IPS DF 6.9 (cell line): Measurements from ENCODE around the gene FRMD4A.

Experiments
- DNase-seq: peaks from one replicate; pipeline ENCODE4 v3.0.0-alpha.2; 2013; ENCODE audit warnings: low read depth, low spot score
- H3K27ac ChIP-seq: one replicate; pipeline ENCODE4 v1.5.1; 2013; ENCODE audit warnings: low read length, control low read depth
- H3K27me3 ChIP-seq: 2 replicates; pipeline ENCODE4 v1.6.1; 2013; ENCODE audit warnings: mild to moderate bottlenecking, low read length; ENCODE audit not compliant: control insufficient read depth, insufficient read depth
- H3K36me3 ChIP-seq: 2 replicates; pipeline ENCODE4 v1.6.1; 2013; ENCODE audit warnings: low read length; ENCODE audit not compliant: control insufficient read depth, insufficient read depth
- H3K4me1 ChIP-seq: 2 replicates; pipeline ENCODE4 v1.6.1; 2013; ENCODE audit warnings: low read length; ENCODE audit not compliant: control insufficient read depth, insufficient read depth
- H3K4me3 ChIP-seq: 2 replicates; pipeline ENCODE4 v1.5.1; 2013; ENCODE audit warnings: mild to moderate bottlenecking, low read length
- H3K9me3 ChIP-seq: 2 replicates; pipeline ENCODE4 v1.6.1; 2013; ENCODE audit warnings: low read length, inconsistent platforms; ENCODE audit not compliant: control insufficient read depth, insufficient read depth
- WGBS: extraction: QIAGEN DNeasy Blood & Tissue Kit; methylation state at CpG from one replicate; pipeline ENCODE4 v1.1.7; 2013; ENCODE audit warnings: mixed read lengths, missing lambda C conversion rate; ENCODE audit not compliant: insufficient read length, insufficient coverage; 5-methylcytosine and 5-hydroxymethylcytosine counted together

FRMD4A gene

GRCh38 chr10:14262836-14263425, 67.8 kb downstream of the FRMD4A start:
- Histone ChIP-seq H3K4me1 (no peaks in the 10 kb centered on the region), H3K27ac (no peak overlapping the region), H3K27me3 (no peaks in the 10 kb centered on the region), H3K4me3 (no peak overlapping the region), H3K9me3 (no peaks in the 10 kb centered on the region), H3K36me3 (no peaks in the 10 kb centered on the region)
- WGBS, result no CpG with 5 or more reads among the region's 15 CpGs
- DNase-seq, result no peak

GRCh38 chr10:14261336-14261735, 69.4 kb downstream of the FRMD4A start:
- Histone ChIP-seq H3K36me3 (no peaks in the 10 kb centered on the region), H3K4me3 (no peak overlapping the region), H3K9me3 (no peaks in the 10 kb centered on the region), H3K27me3 (no peaks in the 10 kb centered on the region), H3K27ac (no peak overlapping the region), H3K4me1 (no peaks in the 10 kb centered on the region)
- DNase-seq, result no peak
- no CpG with 5 or more reads among the region's 2 CpGs for WGBS

- no peaks in the 10 kb centered on the region for H3K9me3 ChIP-seq
These were observed 70.8 kb downstream of the FRMD4A start for GRCh38 chr10:14259696-14260566.

GRCh38 chr10:14254368-14254767, 76.4 kb downstream of the FRMD4A start:
- Histone ChIP-seq H3K9me3 (no peaks in the 10 kb centered on the region), H3K4me3 (no peak overlapping the region), H3K4me1 (no peaks in the 10 kb centered on the region), H3K27me3 (no peaks in the 10 kb centered on the region), H3K27ac (no peak overlapping the region), H3K36me3 (no peaks in the 10 kb centered on the region)
- no peak for DNase-seq
- WGBS, result no CpG with 5 or more reads among the region's 2 CpGs

More at GRCh38 chr10:14259696-14260566, 70.8 kb downstream of the FRMD4A start:
- DNase-seq, result no peak
- Histone ChIP-seq H3K4me1 (no peaks in the 10 kb centered on the region), H3K27ac (no peak overlapping the region), H3K4me3 (no peak overlapping the region), H3K36me3 (no peaks in the 10 kb centered on the region), H3K27me3 (no peaks in the 10 kb centered on the region)
- no CpG with 5 or more reads among the region's 7 CpGs for WGBS

DNA sequence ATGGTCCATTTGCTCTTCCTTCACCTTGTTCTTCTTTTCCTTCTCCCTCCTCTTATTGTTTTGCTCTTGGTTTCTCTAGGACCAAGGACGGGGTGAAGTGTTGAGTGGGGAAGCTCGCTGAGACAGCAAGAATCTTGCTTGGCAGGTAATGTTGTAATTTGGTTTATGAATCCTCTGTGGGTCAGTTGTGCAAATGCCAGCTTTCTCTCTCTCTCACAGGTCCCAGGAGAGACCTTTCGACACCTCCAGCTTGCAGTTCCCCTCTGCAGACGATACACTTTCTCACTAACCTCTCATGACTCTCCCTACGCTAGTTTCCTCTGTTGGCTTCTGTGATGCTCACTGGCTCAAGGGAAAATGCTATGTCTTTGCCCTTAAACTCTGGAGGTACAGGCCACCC, 77.0 kb downstream of the FRMD4A start:
- DNase-seq, result no peak
- no peak overlapping the region for H3K27ac ChIP-seq
- no peaks in the 10 kb centered on the region for H3K9me3 ChIP-seq
- H3K36me3 ChIP-seq, result no peaks in the 10 kb centered on the region
- H3K4me1 ChIP-seq, result no peaks in the 10 kb centered on the region
- no peak overlapping the region for H3K4me3 ChIP-seq
- H3K27me3 ChIP-seq, result no peaks in the 10 kb centered on the region
- WGBS, result no CpG with 5 or more reads among the region's 5 CpGs

- H3K27me3 ChIP-seq, result no peaks in the 10 kb centered on the region
- H3K4me3 ChIP-seq, result no peak overlapping the region
- DNase-seq, result no peak
- no peaks in the 10 kb centered on the region for H3K9me3 ChIP-seq
- H3K4me1 ChIP-seq, result no peaks in the 10 kb centered on the region
- H3K27ac ChIP-seq, result no peak overlapping the region
- no CpG with 5 or more reads among the region's 3 CpGs for WGBS
- no peaks in the 10 kb centered on the region for H3K36me3 ChIP-seq
These were observed 77.6 kb downstream of the FRMD4A start for GRCh38 chr10:14253079-14253478.

DNA sequence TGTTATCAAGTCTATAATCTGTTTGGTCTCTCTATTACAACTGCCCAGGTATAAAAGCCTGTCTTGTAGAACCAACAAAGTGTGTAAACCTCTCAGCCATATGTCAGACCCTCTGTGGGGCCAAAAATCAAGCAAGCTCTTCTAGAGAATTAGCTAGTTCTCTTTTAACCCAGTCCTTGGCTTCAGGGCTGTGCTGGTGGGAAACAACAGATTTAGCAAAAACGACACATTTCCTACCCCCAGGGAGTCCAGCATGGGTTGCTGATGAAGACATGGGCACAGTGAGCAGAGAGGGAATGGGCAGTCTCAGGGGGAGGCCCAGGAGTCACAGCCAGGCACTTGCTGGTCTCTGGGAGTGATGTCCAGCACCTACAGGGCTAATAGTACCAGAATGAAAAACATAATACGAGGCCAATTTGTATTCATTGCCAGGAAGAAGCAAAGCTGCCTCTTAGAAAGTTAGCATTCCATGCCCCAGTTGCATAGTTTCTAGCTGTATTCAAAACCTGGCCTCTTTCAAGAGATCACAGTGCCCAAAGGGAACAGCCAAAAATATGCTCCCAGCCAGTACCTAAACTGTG, 80.1 kb downstream of the FRMD4A start:
- no CpG with 5 or more reads among the region's 2 CpGs for WGBS

DNA sequence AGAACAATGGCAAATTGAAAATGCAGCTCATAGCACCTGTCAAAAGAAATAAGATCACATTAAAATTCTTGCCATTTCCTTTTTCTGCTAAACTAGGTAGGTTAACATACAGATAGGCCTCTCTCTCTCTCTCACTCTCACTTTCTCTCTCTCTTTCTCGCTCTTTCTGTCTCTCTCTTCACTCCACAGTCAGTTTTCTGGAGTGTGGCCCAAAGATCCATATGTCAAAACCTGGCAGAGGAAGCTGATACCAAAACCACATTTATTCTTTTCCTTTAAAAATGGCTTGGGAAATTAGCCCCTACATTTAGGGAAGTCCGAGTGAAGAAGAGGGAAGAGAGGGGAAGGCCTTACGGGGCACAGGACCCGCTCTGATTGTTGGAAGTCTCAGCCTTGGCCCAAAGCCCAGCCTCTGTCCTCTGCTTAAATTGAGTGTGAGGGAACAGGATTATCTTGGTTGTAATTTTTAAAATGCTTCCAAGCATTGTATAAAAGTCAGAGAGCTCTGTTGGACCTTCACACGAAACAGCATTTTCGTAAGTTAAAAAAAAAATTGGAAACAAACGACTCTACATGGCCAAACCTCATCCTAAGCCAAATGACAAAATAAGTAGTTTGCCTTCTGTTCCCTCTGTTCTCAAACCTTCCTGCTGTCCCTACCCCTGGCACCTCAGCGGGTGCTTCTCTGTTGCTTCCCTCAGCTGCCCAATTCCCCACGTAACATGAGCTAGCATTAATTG, 83.2 kb downstream of the FRMD4A start:
- DNase-seq, result no peak
- WGBS, result no CpG with 5 or more reads among the region's 9 CpGs
- Histone ChIP-seq H3K36me3 (no peaks in the 10 kb centered on the region), H3K9me3 (no peaks in the 10 kb centered on the region), H3K27ac (no peak overlapping the region), H3K4me1 (no peaks in the 10 kb centered on the region), H3K4me3 (no peak overlapping the region), H3K27me3 (no peaks in the 10 kb centered on the region)

More for the DNA sequence above, 80.1 kb downstream of the FRMD4A start:
- Histone ChIP-seq H3K4me3 (no peak overlapping the region), H3K27ac (no peak overlapping the region), H3K9me3 (no peaks in the 10 kb centered on the region), H3K27me3 (no peaks in the 10 kb centered on the region), H3K4me1 (no peaks in the 10 kb centered on the region), H3K36me3 (no peaks in the 10 kb centered on the region)
- DNase-seq, result no peak

DNA sequence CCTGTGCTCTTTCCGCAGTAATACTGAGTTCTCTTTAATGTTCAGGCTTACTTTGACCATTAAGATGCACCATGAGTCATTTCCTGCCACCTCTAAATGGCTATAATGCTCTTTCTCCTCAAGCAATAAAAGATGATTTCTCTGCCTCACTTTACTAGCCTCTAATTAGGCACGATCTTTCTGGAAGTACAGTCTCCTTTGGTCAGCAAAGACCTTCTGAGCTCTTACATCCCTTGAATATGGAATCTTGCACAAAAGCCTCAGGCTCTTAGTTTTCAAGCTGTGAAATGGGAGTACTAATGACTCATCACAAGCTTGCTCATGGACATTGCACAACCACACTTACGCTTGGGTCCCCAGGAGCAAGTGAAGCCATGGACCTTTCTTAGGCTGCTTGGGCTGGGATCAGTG, 85.9 kb downstream of the FRMD4A start:
- Histone ChIP-seq H3K36me3 (no peaks in the 10 kb centered on the region), H3K27me3 (no peaks in the 10 kb centered on the region), H3K4me1 (no peaks in the 10 kb centered on the region), H3K27ac (no peak overlapping the region), H3K4me3 (no peak overlapping the region), H3K9me3 (no peaks in the 10 kb centered on the region)
- no CpG with 5 or more reads among the region's 3 CpGs for WGBS
- DNase-seq, result no peak

DNA sequence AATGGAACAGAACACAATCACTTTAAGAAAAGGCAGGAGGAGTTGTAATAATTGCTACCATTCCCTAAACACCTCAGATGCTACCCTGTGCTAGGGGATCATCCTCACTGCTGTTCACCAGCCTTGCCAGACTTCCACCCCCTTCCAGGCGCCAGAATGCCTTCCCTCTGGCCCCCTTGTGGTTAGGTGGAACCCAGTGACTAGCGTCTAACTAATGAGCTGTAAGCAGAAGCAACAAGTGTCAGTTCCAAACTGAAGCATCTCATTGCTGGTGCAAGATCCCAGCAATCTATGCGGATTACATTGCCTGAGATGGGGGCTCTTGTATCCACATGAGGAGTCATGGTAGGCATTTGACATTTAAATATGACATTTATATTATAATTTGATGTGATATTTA, 86.6 kb downstream of the FRMD4A start:
- Histone ChIP-seq H3K4me3 (no peak overlapping the region), H3K27ac (no peak overlapping the region), H3K9me3 (no peaks in the 10 kb centered on the region), H3K27me3 (no peaks in the 10 kb centered on the region), H3K4me1 (no peaks in the 10 kb centered on the region), H3K36me3 (no peaks in the 10 kb centered on the region)
- no CpG with 5 or more reads among the region's 3 CpGs for WGBS
- DNase-seq, result no peak
